CD14-positive monocyte (primary cell): ENCODE results near the gene PNMA6E. TPM values are rescaled to one million over a fixed set of nuclear protein-coding genes. Genes with fewer than 3 reads are reported as not detected.

ENCODE experiments used
- DNase-seq, 3 donors: peaks; one replicate each; pipeline ENCODE4 v3.0.0-alpha.2; 2011 to 2022
- H2AFZ ChIP-seq: 2 replicates; pipeline ENCODE4 v1.6.0; 2012; ENCODE audit warnings: mild to moderate bottlenecking, low read depth, low read length, inconsistent platforms; ENCODE audit not compliant: insufficient read depth, poor library complexity, severe bottlenecking
- H3K27ac ChIP-seq, 2 donors: 1 replicate in 1 of 2; 2 replicates in 1 of 2; pipeline ENCODE4 v1.5.1; 2012 to 2013; ENCODE audit warnings: low read length in 2 of 2, control low read depth in 1 of 2, inconsistent platforms in 1 of 2, low read depth in 1 of 2, mild to moderate bottlenecking in 1 of 2
- H3K27me3 ChIP-seq, 2 donors: one replicate each; pipeline versions ENCODE4 v1.6.0 to v1.6.1; 2011 to 2013; ENCODE audit warnings: low read length in 2 of 2; ENCODE audit not compliant: control insufficient read depth in 2 of 2, insufficient read depth in 2 of 2
- H3K36me3 ChIP-seq, 2 donors: replicated peaks in 1 of 2; 1 replicate in 1 of 2; 2 replicates in 1 of 2; pipeline versions ENCODE4 v1.5.1 to v1.6.1; 2012 to 2013; ENCODE audit warnings: low read length in 2 of 2, control low read depth in 1 of 2, inconsistent platforms in 1 of 2, mild to moderate bottlenecking in 1 of 2; ENCODE audit not compliant: insufficient read depth in 2 of 2, control insufficient read depth in 1 of 2
- H3K4me1 ChIP-seq, 2 donors: 1 replicate in 1 of 2; 2 replicates in 1 of 2; pipeline versions ENCODE4 v1.5.1 to v1.6.1; 2012 to 2013; ENCODE audit warnings: low read length in 2 of 2, control low read depth in 1 of 2, inconsistent platforms in 1 of 2, mild to moderate bottlenecking in 1 of 2, moderate library complexity in 1 of 2; ENCODE audit not compliant: insufficient read depth in 2 of 2, control insufficient read depth in 1 of 2
- H3K4me2 ChIP-seq: replicated peaks from 2 replicates; pipeline ENCODE3; 2012; ENCODE audit warnings: low read length, moderate library complexity, mild to moderate bottlenecking; ENCODE audit not compliant: poor library complexity, severe bottlenecking; ENCODE audit errors: extremely low read depth
- H3K4me3 ChIP-seq, 3 experiments: fragments of 200-600 bp in 1 of 3; sonication (generic) in 1 of 3; replicated peaks in 1 of 3; 1 replicate in 2 of 3; 2 replicates in 1 of 3; pipeline ENCODE4 v1.5.1; 2011 to 2013; ENCODE audit warnings: low read length in 3 of 3, mild to moderate bottlenecking in 3 of 3, control low read depth in 2 of 3, low read depth in 2 of 3, inconsistent platforms in 1 of 3, moderate library complexity in 1 of 3
- H3K79me2 ChIP-seq: 2 replicates; pipeline ENCODE4 v1.6.0; 2012; ENCODE audit warnings: mild to moderate bottlenecking, control low read depth, inconsistent platforms, low read length, moderate library complexity; ENCODE audit not compliant: insufficient read depth
- H3K9ac ChIP-seq: 2 replicates; pipeline ENCODE4 v1.6.0; 2017; ENCODE audit warnings: low read length, mild to moderate bottlenecking; ENCODE audit not compliant: insufficient read depth, poor library complexity, severe bottlenecking
- H3K9me3 ChIP-seq, 2 donors: replicated peaks in 1 of 2; 1 replicate in 1 of 2; 2 replicates in 1 of 2; pipeline versions ENCODE4 v1.5.1 to v1.6.1; 2012 to 2013; ENCODE audit warnings: low read length in 2 of 2, control low read depth in 1 of 2; ENCODE audit not compliant: control insufficient read depth in 1 of 2, insufficient read depth in 1 of 2
- H4K20me1 ChIP-seq: 2 replicates; pipeline ENCODE4 v1.6.0; 2012; ENCODE audit warnings: mild to moderate bottlenecking, low read length, control low read depth, moderate library complexity; ENCODE audit not compliant: insufficient read depth
- H3K27ac Mint-ChIP-seq, 7 donors: one replicate each; pipeline ENCODE4 v1.8.0; 2020; ENCODE audit warnings: mild to moderate bottlenecking in 7 of 7, mixed read lengths in 7 of 7, moderate library complexity in 6 of 7, inconsistent platforms in 2 of 7
- H3K27me3 Mint-ChIP-seq, 3 donors: one replicate each; pipeline ENCODE4 v1.8.0; 2021 to 2022; ENCODE audit warnings: low read depth in 3 of 3, mild to moderate bottlenecking in 3 of 3, mixed read lengths in 3 of 3, moderate library complexity in 3 of 3, inconsistent platforms in 1 of 3
- H3K36me3 Mint-ChIP-seq, 2 donors: one replicate each; pipeline ENCODE4 v1.8.0; 2020; ENCODE audit warnings: mixed read lengths in 2 of 2, inconsistent platforms in 1 of 2, mild to moderate bottlenecking in 1 of 2
- H3K4me1 Mint-ChIP-seq: one replicate; pipeline ENCODE4 v1.8.0; 2020; ENCODE audit warnings: mild to moderate bottlenecking, mixed read lengths
- H3K4me3 Mint-ChIP-seq, 2 donors: one replicate each; pipeline ENCODE4 v1.8.0; 2020; ENCODE audit warnings: mild to moderate bottlenecking in 2 of 2, mixed read lengths in 2 of 2, moderate library complexity in 1 of 2
- H3K9me3 Mint-ChIP-seq, 7 donors: one replicate each; pipeline ENCODE4 v1.8.0; 2020 to 2022; ENCODE audit warnings: mixed read lengths in 7 of 7, mild to moderate bottlenecking in 6 of 7, moderate library complexity in 6 of 7, inconsistent platforms in 2 of 7
- WGBS: methylation state at CpG from one replicate; pipeline ENCODE4 v1.1.5; 2013; ENCODE audit warnings: missing lambda C conversion rate; ENCODE audit not compliant: insufficient coverage; 5-methylcytosine and 5-hydroxymethylcytosine counted together
- intact Hi-C, 2 donors: fragments of 100-400 bp; cut with micrococcal nuclease; formaldehyde crosslinking; loops; one replicate each; pipeline versions ENCODE4 v1.15.0 to v1.15.1; 2023
- polyA plus RNA-seq, 3 donors: library from polyadenylated mRNA; depleted of rRNA in 1 of 3; unstranded in 2 of 3; stranded (reverse) in 1 of 3; fragments of 300-500 nt in 2 of 3; fragments of >200 nt in 1 of 3; fragmentation: Illumina TruSeq in 2 of 3; gene quantifications; 1 replicate in 2 of 3; 2 replicates in 1 of 3; pipeline ENCODE4 v1.2.3, GENCODE V29; 2012 to 2021
- TF ChIP-seq, protein P1 (sequence below): fragments of 200-600 bp; IDR thresholded peaks from one replicate; pipeline ENCODE4 v1.8.0; 2022; ENCODE audit warnings: antibody characterized with exemption, mild to moderate bottlenecking

Gene PNMA6E
- polyA plus RNA-seq, 3 donors = not detected

GRCh38 chrX:153381684-153382532, 19.2 kb downstream of the PNMA6E start:
- Mint-ChIP-seq H3K4me3 (no peak overlapping the region), H3K27me3 (peaks cover 0 to 4% (median 0%) of the 10 kb centered on the region in 3 donors), H3K9me3 (no peaks in the 10 kb centered on the region), H3K4me1 (peaks cover 8% of the 10 kb centered on the region), H3K27ac (peak overlapping the region in 6 of 7 donors; percentile 18 to 56 (median 26)), H3K36me3 (no peaks in the 10 kb centered on the region)
- peak in 1 of 3 donors; percentile 5 for DNase-seq
- TF ChIP-seq, protein P1, sequence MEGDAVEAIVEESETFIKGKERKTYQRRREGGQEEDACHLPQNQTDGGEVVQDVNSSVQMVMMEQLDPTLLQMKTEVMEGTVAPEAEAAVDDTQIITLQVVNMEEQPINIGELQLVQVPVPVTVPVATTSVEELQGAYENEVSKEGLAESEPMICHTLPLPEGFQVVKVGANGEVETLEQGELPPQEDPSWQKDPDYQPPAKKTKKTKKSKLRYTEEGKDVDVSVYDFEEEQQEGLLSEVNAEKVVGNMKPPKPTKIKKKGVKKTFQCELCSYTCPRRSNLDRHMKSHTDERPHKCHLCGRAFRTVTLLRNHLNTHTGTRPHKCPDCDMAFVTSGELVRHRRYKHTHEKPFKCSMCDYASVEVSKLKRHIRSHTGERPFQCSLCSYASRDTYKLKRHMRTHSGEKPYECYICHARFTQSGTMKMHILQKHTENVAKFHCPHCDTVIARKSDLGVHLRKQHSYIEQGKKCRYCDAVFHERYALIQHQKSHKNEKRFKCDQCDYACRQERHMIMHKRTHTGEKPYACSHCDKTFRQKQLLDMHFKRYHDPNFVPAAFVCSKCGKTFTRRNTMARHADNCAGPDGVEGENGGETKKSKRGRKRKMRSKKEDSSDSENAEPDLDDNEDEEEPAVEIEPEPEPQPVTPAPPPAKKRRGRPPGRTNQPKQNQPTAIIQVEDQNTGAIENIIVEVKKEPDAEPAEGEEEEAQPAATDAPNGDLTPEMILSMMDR = no peak
- Histone ChIP-seq H3K4me3 (no peak overlapping the region), H3K9me3 (peaks cover 0 to 13% of the 10 kb centered on the region in 2 donors), H4K20me1 (no peaks in the 10 kb centered on the region), H3K4me1 (no peaks in the 10 kb centered on the region), H3K27me3 (no peaks in the 10 kb centered on the region), H3K9ac (no peak overlapping the region), H3K27ac (no peak overlapping the region), H2AFZ (no peak overlapping the region), H3K79me2 (no peaks in the 10 kb centered on the region), H3K4me2 (no peak overlapping the region), H3K36me3 (no peaks in the 10 kb centered on the region)
- WGBS = 7% methylated on average over 3 of the region's 12 CpGs
- intact Hi-C loops = no loop called here

DNA sequence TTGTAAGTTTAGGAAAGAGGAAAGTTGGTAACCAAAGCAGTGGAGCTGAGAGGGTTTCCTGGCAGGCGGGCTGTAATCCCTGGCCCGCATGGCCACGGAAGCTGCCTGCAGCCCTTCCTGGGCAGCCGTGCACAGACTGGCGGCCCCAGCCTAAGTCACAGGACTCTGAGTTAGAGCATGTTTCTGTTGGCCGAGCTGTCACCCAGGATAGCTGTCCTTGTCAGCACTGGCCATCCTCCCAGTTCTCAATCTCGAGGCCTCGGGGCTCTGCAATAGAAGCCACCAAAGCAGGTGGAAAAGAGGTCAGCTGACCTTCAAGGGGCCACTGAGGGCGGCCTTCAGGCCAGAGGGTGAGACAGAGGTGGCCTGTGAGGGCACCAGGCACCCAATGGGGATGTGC, 20.5 kb downstream of the PNMA6E start:
- H3K9ac ChIP-seq = no peak overlapping the region
- TF ChIP-seq, protein P1 = no peak
- no peak overlapping the region for H3K4me2 ChIP-seq

More for the DNA sequence above, 20.5 kb downstream of the PNMA6E start:
- Mint-ChIP-seq H3K9me3 (no peaks in the 10 kb centered on the region), H3K4me1 (no peaks in the 10 kb centered on the region), H3K27ac (peak overlapping the region in 1 of 7 donors; percentile 30), H3K27me3 (peaks cover 0 to 4% (median under 1%) of the 10 kb centered on the region in 3 donors), H3K4me3 (no peak overlapping the region), H3K36me3 (no peaks in the 10 kb centered on the region)
- intact Hi-C loops = no loop called here
- Histone ChIP-seq H3K4me3 (no peak overlapping the region), H3K27me3 (no peaks in the 10 kb centered on the region), H3K27ac (no peak overlapping the region), H3K79me2 (no peaks in the 10 kb centered on the region), H2AFZ (no peak overlapping the region), H3K36me3 (no peaks in the 10 kb centered on the region), H3K4me1 (no peaks in the 10 kb centered on the region), H3K9me3 (peaks cover 0 to 13% of the 10 kb centered on the region in 2 donors), H4K20me1 (no peaks in the 10 kb centered on the region)
- WGBS = 93% methylated on average over 3 of the region's 9 CpGs
- DNase-seq = no peak
